HG03045 (cell line): ENCODE results near the gene AUTS2.

ENCODE experiments used
- ATAC-seq: cut with Tn5 transposase; IDR thresholded peaks from one replicate; pipeline ENCODE4 v1.9.1; 2021; ENCODE audit warnings: mild to moderate bottlenecking, moderate library complexity; ENCODE audit not compliant: unreplicated experiment

AUTS2 gene

GRCh38 chr7:69919426-69920111 is 321.3 kb downstream of the AUTS2 start:
- no peak for ATAC-seq

GRCh38 chr7:69920797-69921196 is 322.5 kb downstream of the AUTS2 start:
- ATAC-seq, result no peak

- ATAC-seq, result no peak
These were observed 323.9 kb downstream of the AUTS2 start for GRCh38 chr7:69922026-69922803.

- no peak for ATAC-seq
These were observed 329.2 kb downstream of the AUTS2 start for GRCh38 chr7:69927461-69927860.

- ATAC-seq, result no peak
These were observed 330.3 kb downstream of the AUTS2 start for GRCh38 chr7:69928621-69929020.

GRCh38 chr7:69929622-69930021 is 331.3 kb downstream of the AUTS2 start:
- no peak for ATAC-seq

- no peak for ATAC-seq
These were observed 333.9 kb downstream of the AUTS2 start for GRCh38 chr7:69932034-69932628.

GRCh38 chr7:69934144-69934903 is 336.0 kb downstream of the AUTS2 start:
- no peak for ATAC-seq

GRCh38 chr7:69935107-69935506 is 336.8 kb downstream of the AUTS2 start:
- no peak for ATAC-seq

GRCh38 chr7:69937097-69937496 is 338.8 kb downstream of the AUTS2 start:
- no peak for ATAC-seq

GRCh38 chr7:69939317-69939716 is 341.0 kb downstream of the AUTS2 start:
- no peak for ATAC-seq

- no peak for ATAC-seq
These were observed 342.9 kb downstream of the AUTS2 start for GRCh38 chr7:69941077-69941651.

GRCh38 chr7:69942573-69942972 is 344.3 kb downstream of the AUTS2 start:
- ATAC-seq, result no peak

GRCh38 chr7:69946901-69947300 is 348.6 kb downstream of the AUTS2 start:
- ATAC-seq, result no peak

- ATAC-seq, result no peak
These were observed 349.7 kb downstream of the AUTS2 start for GRCh38 chr7:69947998-69948397.

- ATAC-seq, result no peak
These were observed 350.8 kb downstream of the AUTS2 start for GRCh38 chr7:69949122-69949521.

GRCh38 chr7:69951458-69951857 is 353.2 kb downstream of the AUTS2 start:
- no peak for ATAC-seq

- ATAC-seq, result no peak
These were observed 355.1 kb downstream of the AUTS2 start for GRCh38 chr7:69953136-69954067.

- ATAC-seq, result no peak
These were observed 358.3 kb downstream of the AUTS2 start for GRCh38 chr7:69956541-69956940.

GRCh38 chr7:69957661-69958060 is 359.4 kb downstream of the AUTS2 start:
- no peak for ATAC-seq
